ENCODE data around the gene SPACA6. TPM values are rescaled to one million over a fixed set of nuclear protein-coding genes. Genes with fewer than 3 reads are reported as not detected.
"Not testable (repeated sequence)": the region's sequence is repeated elsewhere in the genome, so short reads cannot be mapped to it uniquely, and the experiment has no call there.

SPACA6 gene, protein sequence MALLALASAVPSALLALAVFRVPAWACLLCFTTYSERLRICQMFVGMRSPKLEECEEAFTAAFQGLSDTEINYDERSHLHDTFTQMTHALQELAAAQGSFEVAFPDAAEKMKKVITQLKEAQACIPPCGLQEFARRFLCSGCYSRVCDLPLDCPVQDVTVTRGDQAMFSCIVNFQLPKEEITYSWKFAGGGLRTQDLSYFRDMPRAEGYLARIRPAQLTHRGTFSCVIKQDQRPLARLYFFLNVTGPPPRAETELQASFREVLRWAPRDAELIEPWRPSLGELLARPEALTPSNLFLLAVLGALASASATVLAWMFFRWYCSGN
- polyA plus RNA-seq (2013, experiment 1 of 2) = 14.6 TPM
- 13.1 TPM for polyA plus RNA-seq (2013, experiment 2 of 2)

DNA sequence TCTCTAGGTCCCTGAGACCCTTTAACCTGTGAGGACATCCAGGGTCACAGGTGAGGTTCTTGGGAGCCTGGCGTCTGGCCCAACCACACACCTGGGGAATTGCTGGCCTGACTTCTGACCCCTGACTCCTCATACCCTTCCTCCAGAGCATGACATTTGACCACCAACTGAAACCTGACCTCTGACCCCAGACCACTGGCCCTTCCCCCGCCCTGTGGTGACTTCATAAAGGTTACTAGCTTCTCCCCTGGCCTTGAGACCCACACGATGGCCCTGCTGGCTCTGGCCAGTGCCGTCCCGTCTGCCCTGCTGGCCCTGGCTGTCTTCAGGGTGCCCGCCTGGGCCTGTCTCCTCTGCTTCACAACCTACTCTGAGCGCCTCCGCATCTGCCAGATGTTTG is at the start of gene SPACA6:
TSS of gene SPACA6 (plus strand) at position 71 of the 400 bp plus-strand sequence. CDS start at position 268, 197 bp downstream.
- 84 to 94% methylated on average over 6 to 8 of the region's 8 CpGs for WGBS, 2 experiments (ENCODE audit: insufficient coverage in 2 of 2)
- H3K27ac ChIP-seq (ENCODE audit: low read depth, low read length, severe bottlenecking) = no peak within 1 kb of the TSS
- H3K4me3 ChIP-seq (ENCODE audit: extremely low read depth, insufficient read depth, low read length, poor library complexity, severe bottlenecking) = peak within 1 kb of the TSS; percentile 8
- H3K4me1 ChIP-seq (ENCODE audit: control insufficient read depth, insufficient read depth, low read length, poor library complexity, severe bottlenecking) = peaks cover 23% of the 10 kb centered on the region
- no peaks in the 10 kb centered on the region for H3K9me3 ChIP-seq (ENCODE audit: control insufficient read depth, low read length)
- H3K36me3 ChIP-seq (ENCODE audit: control insufficient read depth, insufficient read depth, low read length) = peaks cover 64% of the 10 kb centered on the region

DNA sequence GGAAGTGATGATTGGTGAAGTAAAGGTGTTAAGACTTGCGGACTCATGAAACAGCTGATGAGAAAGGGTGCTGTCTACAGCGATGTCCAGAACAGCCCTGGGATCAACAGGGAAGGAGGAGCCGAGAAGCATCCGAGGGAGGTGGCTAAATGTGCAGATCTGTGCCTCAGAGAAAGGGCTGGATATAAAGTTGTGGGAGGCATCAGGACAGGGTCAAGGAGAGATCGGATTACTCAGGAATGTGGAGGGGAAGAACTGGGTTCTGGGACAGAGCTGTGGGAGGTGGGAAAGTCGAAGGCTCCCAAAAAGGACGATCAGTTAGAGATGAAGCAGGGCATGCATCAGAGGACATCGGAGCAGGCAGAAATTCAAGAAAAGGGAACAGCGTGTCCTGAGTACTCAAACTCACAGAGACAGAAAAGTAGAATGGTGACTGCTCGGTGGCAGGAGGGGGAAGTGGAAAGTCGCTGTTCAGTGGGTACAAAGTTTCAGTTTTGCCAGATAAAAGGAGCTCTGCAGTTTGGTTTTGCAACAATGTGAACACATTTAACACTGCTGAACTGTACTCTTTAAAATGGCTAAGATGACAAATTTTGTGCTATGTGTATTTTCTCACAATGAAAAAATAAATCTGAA is 48.4 kb upstream of the SPACA6 start:
- Histone ChIP-seq H3K27ac (ENCODE audit: low read depth, low read length, severe bottlenecking) (no peak overlapping the region), H3K4me1 (ENCODE audit: control insufficient read depth, insufficient read depth, low read length, poor library complexity, severe bottlenecking) (no peaks in the 10 kb centered on the region), H3K4me3 (ENCODE audit: extremely low read depth, insufficient read depth, low read length, poor library complexity, severe bottlenecking) (no peak overlapping the region), H3K36me3 (ENCODE audit: control insufficient read depth, insufficient read depth, low read length) (no peaks in the 10 kb centered on the region), H3K9me3 (ENCODE audit: control insufficient read depth, low read length) (no peaks in the 10 kb centered on the region)
- WGBS, 2 experiments (ENCODE audit: insufficient coverage in 2 of 2) = 46 to 70% methylated on average over 3 to 8 of the region's 11 CpGs

DNA sequence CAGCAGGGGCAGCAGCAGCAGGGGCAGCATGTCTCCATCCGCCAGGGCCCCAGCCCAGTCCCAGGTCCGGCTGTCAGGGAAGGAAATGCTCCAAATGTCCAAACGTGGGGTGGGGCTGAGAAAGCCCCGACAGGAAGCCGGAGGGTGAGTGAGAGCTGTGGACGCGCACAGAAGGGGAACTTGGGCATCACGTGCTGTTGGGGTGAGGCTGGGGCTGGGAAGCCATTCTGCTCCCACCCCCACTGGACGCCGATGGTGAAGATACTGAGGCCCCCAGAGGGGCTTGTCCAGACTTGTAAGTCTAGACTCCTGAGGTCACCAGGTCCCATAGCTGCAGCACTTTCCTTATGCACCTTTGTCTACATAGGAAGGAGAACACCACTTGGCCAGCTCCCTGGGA is 46.4 kb upstream of the SPACA6 start, which contains the start of gene SIGLEC14:
TSS of gene SIGLEC14 (minus strand) at position 96 of the 400 bp plus-strand sequence. CDS start at position 30, 66 bp downstream.
- not testable (repeated sequence) for H3K9me3 ChIP-seq (ENCODE audit: control insufficient read depth, low read length); H3K36me3 ChIP-seq (ENCODE audit: control insufficient read depth, insufficient read depth, low read length); H3K27ac ChIP-seq (ENCODE audit: low read depth, low read length, severe bottlenecking); H3K4me3 ChIP-seq (ENCODE audit: extremely low read depth, insufficient read depth, low read length, poor library complexity, severe bottlenecking); H3K4me1 ChIP-seq (ENCODE audit: control insufficient read depth, insufficient read depth, low read length, poor library complexity, severe bottlenecking)
- 84 to 96% methylated on average over 3 to 5 of the region's 10 CpGs for WGBS, 2 experiments (ENCODE audit: insufficient coverage in 2 of 2)

DNA sequence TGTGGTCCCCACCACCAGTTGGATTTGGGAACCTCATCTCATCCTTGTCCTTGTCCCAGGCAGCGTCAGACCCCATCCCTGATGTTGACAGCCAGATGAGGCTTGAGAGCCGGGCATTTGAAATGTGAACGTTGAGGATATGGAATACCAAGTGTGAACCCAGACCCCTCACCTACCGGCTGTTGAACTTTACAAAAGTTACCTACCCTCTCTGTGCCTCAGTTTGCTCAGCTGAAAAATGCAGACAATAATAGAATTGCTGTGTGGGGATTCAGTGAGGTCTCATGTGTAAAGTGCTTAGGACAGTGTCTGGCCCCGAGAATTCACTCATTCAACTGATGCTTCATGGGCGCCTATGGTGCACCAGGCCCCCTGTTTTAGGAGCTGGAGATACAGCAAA is 45.8 kb upstream of the SPACA6 start:
- H3K36me3 ChIP-seq (ENCODE audit: control insufficient read depth, insufficient read depth, low read length) = no peaks in the 10 kb centered on the region
- no peaks in the 10 kb centered on the region for H3K9me3 ChIP-seq (ENCODE audit: control insufficient read depth, low read length)
- 83 to 100% methylated on average over 1 to 3 of the region's 6 CpGs for WGBS, 2 experiments (ENCODE audit: insufficient coverage in 2 of 2)
- H3K27ac ChIP-seq (ENCODE audit: low read depth, low read length, severe bottlenecking) = no peak overlapping the region
- H3K4me3 ChIP-seq (ENCODE audit: extremely low read depth, insufficient read depth, low read length, poor library complexity, severe bottlenecking) = no peak overlapping the region
- H3K4me1 ChIP-seq (ENCODE audit: control insufficient read depth, insufficient read depth, low read length, poor library complexity, severe bottlenecking) = no peaks in the 10 kb centered on the region

DNA sequence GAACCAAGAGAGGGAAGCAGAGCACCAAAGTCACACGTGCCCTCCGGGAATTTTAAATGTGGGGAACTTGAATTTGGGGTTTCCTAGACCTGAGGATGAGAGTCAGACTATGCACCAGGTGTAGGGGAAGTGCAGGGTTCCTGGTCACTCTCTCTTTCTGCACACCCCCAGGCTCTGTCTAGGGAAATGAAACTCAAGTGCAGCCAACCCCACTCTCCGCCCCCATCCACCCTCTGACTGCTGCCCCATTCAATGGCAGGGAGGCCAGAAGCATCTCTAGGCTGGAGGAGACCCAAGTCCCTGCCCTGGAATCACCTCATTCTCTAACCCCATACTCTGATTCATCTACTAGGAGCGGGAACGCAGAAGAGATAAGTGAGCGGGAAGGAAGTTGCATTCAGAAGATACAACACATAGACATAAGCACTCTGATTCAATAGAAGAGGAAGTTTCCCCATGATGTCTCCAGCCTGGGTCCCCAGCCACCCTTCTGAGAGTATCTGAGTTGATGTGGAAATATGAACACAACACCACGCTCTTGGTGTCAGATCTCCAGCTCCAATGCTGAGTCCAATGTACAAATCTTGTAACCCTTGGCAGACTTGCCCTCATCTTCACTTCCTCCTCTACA is 41.8 kb upstream of the SPACA6 start:
- no peaks in the 10 kb centered on the region for H3K36me3 ChIP-seq (ENCODE audit: control insufficient read depth, insufficient read depth, low read length)
- H3K9me3 ChIP-seq (ENCODE audit: control insufficient read depth, low read length) = no peaks in the 10 kb centered on the region
- no peak overlapping the region for H3K4me3 ChIP-seq (ENCODE audit: extremely low read depth, insufficient read depth, low read length, poor library complexity, severe bottlenecking)
- no peak overlapping the region for H3K27ac ChIP-seq (ENCODE audit: low read depth, low read length, severe bottlenecking)
- no peaks in the 10 kb centered on the region for H3K4me1 ChIP-seq (ENCODE audit: control insufficient read depth, insufficient read depth, low read length, poor library complexity, severe bottlenecking)
- WGBS, 2 experiments (ENCODE audit: insufficient coverage in 2 of 2) = 48 to 57% methylated on average over 3 to 4 of the region's 7 CpGs

DNA sequence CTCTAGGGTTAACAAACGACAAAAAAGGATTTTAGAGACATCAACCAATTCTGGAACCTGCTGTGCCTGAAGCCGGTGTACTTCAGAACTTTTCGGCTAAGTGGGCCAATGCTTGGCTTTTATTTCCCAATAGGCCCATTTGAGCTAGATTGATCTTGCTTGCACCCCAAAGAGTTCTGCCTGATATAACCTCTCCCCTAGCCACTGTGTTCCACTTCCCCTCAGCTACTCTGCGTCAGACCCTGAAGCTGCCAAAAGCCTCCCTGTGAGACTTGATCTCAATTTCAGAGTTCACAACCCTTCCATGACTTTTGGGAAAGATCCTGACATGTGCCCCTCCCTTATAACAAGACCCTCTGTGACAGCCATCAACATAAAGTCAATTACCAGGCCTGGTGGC is 40.9 kb upstream of the SPACA6 start:
- WGBS, 2 experiments (ENCODE audit: insufficient coverage in 2 of 2) = 58 to 59% methylated on average over 4 of the region's 4 CpGs
- Histone ChIP-seq H3K4me3 (ENCODE audit: extremely low read depth, insufficient read depth, low read length, poor library complexity, severe bottlenecking) (no peak overlapping the region), H3K36me3 (ENCODE audit: control insufficient read depth, insufficient read depth, low read length) (no peaks in the 10 kb centered on the region)

DNA sequence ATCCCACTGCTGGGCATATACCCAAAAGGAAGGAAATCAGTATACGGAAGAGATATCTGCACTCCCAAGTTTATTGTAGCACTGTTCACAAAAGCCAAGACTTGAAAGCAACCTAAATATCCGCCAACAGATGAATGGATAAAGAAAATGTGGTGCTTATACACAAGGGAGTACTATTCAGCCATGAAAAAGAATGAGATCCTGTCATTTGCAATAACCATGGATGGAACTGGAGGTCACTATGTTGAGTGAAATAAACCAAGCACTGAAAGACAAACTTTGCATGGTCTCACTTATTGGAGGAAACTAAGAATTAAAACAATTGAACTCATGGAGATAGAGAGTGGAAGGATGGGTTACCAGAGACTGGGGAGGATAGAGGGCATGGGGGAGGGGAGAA is 40.0 kb upstream of the SPACA6 start:
- Histone ChIP-seq H3K4me3 (ENCODE audit: extremely low read depth, insufficient read depth, low read length, poor library complexity, severe bottlenecking) (no peak overlapping the region), H3K36me3 (ENCODE audit: control insufficient read depth, insufficient read depth, low read length) (no peaks in the 10 kb centered on the region), H3K9me3 (ENCODE audit: control insufficient read depth, low read length) (no peaks in the 10 kb centered on the region), H3K27ac (ENCODE audit: low read depth, low read length, severe bottlenecking) (no peak overlapping the region), H3K4me1 (ENCODE audit: control insufficient read depth, insufficient read depth, low read length, poor library complexity, severe bottlenecking) (no peaks in the 10 kb centered on the region)
- WGBS, 2 experiments (ENCODE audit: insufficient coverage in 2 of 2) = no CpG with 5 or more reads among the region's 2 CpGs

More for the DNA sequence above, 40.9 kb upstream of the SPACA6 start:
- no peak overlapping the region for H3K27ac ChIP-seq (ENCODE audit: low read depth, low read length, severe bottlenecking)
- no peaks in the 10 kb centered on the region for H3K4me1 ChIP-seq (ENCODE audit: control insufficient read depth, insufficient read depth, low read length, poor library complexity, severe bottlenecking)
- H3K9me3 ChIP-seq (ENCODE audit: control insufficient read depth, low read length) = no peaks in the 10 kb centered on the region

DNA sequence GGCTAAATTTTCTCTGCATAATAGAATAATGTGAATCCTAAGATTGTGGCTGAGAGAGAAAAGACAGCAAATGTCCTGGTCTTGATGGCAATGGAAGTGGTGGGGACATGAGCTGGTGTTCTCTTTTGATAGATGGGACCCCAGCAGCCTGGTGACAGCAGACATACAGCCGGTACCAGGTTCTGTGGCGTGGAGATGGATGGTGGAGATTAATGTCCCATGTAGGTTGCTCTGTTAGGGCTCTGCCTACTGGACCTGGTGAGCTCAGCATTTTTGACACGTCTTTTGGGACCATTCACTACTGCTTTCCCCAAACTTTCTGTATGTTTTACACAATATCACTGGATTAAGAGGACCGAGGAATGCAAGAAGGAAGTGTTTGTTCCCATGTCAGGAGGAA is 38.3 kb upstream of the SPACA6 start:
- H3K27ac ChIP-seq (ENCODE audit: low read depth, low read length, severe bottlenecking) = no peak overlapping the region
- H3K9me3 ChIP-seq (ENCODE audit: control insufficient read depth, low read length) = no peaks in the 10 kb centered on the region
- H3K4me3 ChIP-seq (ENCODE audit: extremely low read depth, insufficient read depth, low read length, poor library complexity, severe bottlenecking) = no peak overlapping the region
- no peaks in the 10 kb centered on the region for H3K4me1 ChIP-seq (ENCODE audit: control insufficient read depth, insufficient read depth, low read length, poor library complexity, severe bottlenecking)
- no peaks in the 10 kb centered on the region for H3K36me3 ChIP-seq (ENCODE audit: control insufficient read depth, insufficient read depth, low read length)
- WGBS, 2 experiments (ENCODE audit: insufficient coverage in 2 of 2) = 73 to 80% methylated on average over 1 to 3 of the region's 4 CpGs

DNA sequence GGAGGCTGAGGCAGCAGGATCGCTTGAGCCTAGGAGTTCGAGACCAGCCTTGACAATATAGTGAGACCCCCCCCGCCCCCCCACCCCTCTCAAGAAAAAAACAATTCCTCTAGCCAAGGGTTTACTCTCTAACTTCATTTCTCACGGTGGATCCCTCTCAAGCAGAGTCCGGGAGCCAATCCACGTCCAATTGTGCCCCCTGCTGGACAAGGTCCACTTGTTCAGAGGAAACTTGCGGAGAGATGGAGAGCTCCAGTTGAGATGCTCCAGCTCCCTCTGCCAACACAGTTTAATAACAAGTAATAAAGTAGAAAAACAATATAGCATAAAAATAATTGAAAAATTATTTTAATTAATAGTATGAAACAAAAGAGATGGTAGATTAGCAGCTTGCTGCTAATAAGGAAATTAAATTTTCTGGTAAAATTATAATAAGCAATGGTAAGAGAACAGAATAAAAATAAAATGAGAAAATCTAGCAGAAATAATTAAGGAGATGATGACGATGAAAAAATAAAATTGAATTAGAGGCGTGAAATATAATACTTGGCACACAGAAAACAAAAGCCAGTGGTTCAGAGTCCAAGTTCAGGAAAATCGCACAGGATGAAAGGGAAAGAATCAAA is 32.0 kb upstream of the SPACA6 start:
- H3K36me3 ChIP-seq (ENCODE audit: control insufficient read depth, insufficient read depth, low read length) = no peaks in the 10 kb centered on the region
- no peak overlapping the region for H3K4me3 ChIP-seq (ENCODE audit: extremely low read depth, insufficient read depth, low read length, poor library complexity, severe bottlenecking)
- H3K9me3 ChIP-seq (ENCODE audit: control insufficient read depth, low read length) = no peaks in the 10 kb centered on the region
- H3K27ac ChIP-seq (ENCODE audit: low read depth, low read length, severe bottlenecking) = no peak overlapping the region
- H3K4me1 ChIP-seq (ENCODE audit: control insufficient read depth, insufficient read depth, low read length, poor library complexity, severe bottlenecking) = no peaks in the 10 kb centered on the region
- 23 to 28% methylated on average over 3 to 7 of the region's 10 CpGs for WGBS, 2 experiments (ENCODE audit: insufficient coverage in 2 of 2)

DNA sequence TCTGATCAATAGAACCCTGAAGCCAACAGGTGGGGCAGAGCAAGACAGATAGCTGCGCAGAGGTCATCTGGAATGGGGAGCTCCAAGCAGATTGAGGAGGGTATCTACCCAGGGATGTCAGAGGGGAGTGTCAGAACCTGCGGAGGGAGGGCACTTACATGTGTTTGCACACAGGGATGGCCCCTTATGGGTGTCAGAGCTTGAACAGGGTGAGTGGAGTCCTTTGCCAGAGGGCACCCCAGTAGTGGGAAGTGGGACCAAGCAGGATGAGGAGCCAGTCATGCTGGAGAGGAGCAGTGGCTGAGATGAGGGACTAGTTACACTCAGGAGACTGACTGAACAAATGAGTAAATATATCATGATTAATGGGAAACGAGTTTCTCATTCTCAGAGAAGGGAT is 29.5 kb upstream of the SPACA6 start:
- WGBS, 2 experiments (ENCODE audit: insufficient coverage in 2 of 2) = 54 to 69% methylated on average over 3 of the region's 3 CpGs

More for the DNA sequence above, 29.5 kb upstream of the SPACA6 start:
- H3K36me3 ChIP-seq (ENCODE audit: control insufficient read depth, insufficient read depth, low read length) = no peaks in the 10 kb centered on the region
- H3K4me1 ChIP-seq (ENCODE audit: control insufficient read depth, insufficient read depth, low read length, poor library complexity, severe bottlenecking) = no peaks in the 10 kb centered on the region
- H3K9me3 ChIP-seq (ENCODE audit: control insufficient read depth, low read length) = no peaks in the 10 kb centered on the region
- no peak overlapping the region for H3K4me3 ChIP-seq (ENCODE audit: extremely low read depth, insufficient read depth, low read length, poor library complexity, severe bottlenecking)
- H3K27ac ChIP-seq (ENCODE audit: low read depth, low read length, severe bottlenecking) = no peak overlapping the region
